AG08395 (cell line): ENCODE measurements around the gene SMIM28.

Experiments
- DNase-seq: peaks from one replicate; pipeline ENCODE4 v3.0.0; 2012; ENCODE audit warnings: mixed read lengths, low spot score

Gene SMIM28

DNA sequence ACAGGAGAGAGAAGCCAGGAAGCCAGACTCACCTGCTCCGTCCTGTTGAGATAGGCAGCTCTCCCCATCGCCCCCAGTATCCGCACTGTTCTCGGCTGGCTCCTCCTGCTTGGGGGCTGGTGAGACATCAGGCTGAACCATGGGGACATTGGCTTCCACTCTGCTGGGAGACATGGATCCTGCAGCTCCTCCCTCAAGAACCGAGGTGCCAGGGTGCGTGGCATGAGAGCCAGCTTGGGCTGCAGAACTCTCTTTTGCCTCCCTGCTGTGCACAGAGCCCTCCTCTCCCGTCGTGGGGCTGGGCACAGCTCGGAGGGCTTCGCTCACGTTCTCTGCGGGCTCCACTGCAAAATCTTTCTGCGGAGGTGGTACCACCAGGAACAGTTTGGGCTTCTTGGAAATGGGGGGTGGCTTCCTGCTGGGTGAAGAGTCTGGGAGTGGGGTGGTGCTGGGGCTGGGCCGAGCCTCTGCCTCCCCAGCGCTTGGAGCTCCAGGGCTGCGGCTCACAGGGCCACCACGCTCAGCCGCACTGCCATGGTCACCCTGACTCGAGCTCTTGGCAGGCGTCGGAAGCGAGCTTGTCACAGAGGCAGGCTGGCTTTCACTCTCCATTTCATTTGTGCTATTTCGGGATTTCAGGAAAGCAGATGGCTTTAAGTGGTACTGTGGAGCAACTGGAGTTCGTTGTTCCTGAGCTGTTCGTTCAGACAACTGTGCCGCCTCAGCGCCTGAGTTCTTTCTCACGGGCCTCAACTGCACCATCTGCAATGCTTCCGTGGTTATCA, 52.8 kb downstream of the SMIM28 start:
- no peak for DNase-seq

GRCh38 chr6:138431256-138432062, 53.8 kb downstream of the SMIM28 start:
- no peak for DNase-seq

- DNase-seq, result no peak
These were observed 54.3 kb downstream of the SMIM28 start for GRCh38 chr6:138432063-138432356.
